HG03469 (cell line): Measurements from ENCODE around the gene ULK4.
"Not testable (repeated sequence)": the region's sequence is repeated elsewhere in the genome, so short reads cannot be mapped to it uniquely, and the experiment has no call there.

Source experiments
- ATAC-seq: cut with Tn5 transposase; IDR thresholded peaks from one replicate; pipeline ENCODE4 v1.9.1; 2021; ENCODE audit warnings: mild to moderate bottlenecking, moderate library complexity, moderate number of reproducible peaks; ENCODE audit not compliant: unreplicated experiment

Gene ULK4

DNA sequence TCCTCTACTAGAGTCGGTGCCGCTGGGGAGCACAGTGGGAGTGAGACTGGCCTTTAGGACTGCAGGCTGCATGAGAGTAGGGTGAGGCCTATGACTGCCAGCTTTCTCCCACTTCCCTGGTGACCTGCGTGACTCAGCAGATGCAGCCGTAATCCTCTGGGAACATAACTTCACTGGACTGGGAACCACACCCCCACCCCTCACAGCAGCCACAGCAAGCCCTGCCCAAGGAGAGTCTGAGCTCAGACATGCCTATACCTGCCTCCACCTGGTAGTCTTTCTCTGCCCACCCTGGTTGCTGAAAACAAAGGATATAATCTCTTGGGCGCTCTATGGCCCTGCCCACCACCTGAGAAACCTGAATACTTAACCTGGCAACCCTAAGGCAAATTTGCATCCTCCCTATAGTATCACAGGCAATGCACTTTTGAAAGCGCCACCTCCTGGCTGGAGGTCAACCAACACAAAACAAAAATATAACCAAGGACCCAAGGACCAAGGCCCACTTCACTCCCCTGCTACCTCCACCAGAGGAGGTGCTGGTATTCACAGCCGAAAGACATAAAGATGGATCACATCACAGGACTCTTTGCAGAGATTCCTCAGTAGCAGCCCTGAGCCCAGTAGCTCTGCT lies 453.7 kb downstream of the ULK4 start:
- no peak for ATAC-seq

DNA sequence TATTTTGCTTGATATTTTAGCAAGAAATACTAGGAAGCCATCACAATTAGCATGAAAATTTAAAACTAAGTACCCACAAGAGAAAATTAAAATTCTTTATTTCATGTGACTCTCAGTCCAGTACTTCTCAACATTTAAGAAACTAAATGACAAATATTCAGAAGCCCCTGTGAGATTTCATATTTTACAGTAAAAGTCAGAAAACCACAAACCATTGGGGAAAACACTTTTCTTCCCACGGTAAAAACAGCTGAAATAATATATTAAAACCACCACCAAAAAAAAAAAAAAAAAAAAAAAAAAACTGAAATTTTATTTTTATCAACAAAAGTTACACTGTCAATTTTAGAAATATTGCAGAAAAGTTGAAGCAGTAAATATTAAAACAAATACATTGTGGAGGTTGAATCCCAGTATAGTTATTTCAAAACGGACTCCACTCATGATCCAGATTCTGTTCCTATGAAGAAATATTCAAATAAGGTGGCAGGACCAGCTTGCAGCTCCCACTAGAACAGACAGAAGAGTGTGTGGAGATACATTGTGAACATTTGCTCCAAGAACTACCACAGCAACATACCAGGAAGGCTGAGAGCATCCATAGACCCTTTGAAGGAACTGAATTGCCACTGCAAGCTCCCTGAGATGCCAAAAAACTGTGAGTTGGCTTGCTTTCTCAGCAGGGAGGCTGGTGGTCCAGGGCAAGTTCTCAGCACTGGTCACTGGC lies 454.4 kb downstream of the ULK4 start:
- ATAC-seq, result no peak

DNA sequence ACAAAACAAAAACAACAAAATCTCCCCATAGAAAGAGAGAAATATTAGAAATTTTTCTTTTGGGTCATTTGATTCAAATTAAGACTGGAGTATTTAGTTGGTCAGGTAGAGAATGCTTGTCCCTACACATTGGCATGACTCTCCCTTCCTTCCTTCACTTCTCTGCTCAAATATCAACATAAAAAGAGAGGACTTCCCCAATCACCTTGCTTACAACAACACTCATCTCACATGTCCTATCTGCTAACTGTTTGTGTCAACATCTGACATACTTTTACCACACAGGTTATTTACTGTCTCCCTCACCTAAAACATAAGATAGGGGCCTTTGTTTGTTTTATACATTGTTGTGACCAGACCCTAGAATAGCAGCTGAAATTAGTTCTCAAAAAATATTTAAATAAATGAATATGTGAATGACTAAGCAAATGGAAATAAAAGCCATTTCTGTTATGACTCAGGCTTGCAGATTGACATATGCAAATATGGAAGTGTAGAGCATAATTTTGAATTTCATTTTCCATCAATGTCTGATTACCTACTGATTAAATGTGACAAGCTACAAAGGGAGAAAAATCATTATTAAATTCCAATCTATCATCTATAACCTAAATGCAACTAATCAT lies 457.8 kb downstream of the ULK4 start:
- ATAC-seq, result no peak

DNA sequence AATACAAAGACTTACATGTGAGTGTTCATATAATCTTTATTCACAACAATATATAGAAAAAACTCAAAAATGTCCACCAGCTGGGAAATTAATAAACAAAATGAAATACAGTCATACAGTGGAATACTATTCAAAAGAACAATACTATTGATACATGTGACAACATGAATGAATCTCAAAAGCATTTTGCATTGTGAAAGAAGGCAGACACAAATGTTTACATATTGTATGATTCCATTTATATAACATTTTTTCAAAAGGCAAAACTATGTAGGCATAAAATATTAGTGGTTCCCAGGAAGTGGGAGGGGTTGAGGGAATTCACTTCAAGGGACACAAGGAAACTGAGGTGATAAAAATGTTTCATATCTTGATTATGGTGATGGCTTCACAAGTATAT lies 459.4 kb downstream of the ULK4 start:
- ATAC-seq, result no peak

DNA sequence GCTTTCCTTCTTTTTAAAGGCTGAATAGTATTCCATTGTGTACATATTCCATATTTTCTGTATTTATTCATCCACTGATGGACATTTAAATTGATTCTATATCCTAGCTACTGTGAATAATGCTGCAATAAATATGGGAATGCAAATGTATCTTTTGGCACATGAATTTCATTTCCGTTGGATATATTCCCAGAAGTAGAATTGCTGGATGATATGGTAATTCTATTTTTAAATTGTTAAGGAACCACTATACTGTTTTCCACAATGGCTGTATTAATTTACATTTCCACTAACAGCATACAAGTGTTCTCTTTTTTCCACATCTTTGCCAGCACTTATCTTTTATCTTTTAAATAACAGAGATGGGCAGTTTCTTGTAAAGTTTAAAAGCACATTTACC lies 459.9 kb downstream of the ULK4 start:
- ATAC-seq, result no peak

DNA sequence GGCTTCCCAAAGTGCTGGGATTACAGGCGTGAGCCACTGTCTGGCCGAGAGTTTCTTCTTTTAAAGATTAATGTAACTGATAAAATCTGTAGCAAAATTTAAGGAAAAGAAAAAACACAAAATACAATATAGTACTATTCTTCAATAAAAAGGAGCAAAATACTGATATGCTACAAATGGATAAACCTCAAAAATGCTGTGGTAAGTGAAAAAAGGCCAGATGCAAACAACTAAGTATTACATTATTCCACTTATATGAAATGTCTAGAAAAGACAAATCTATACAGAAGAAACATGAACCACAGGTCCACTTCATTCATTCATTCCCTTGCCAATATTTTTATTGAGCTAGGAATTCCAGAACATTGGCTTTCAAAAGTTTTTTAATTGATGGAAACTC lies 463.1 kb downstream of the ULK4 start:
- ATAC-seq, result no peak

DNA sequence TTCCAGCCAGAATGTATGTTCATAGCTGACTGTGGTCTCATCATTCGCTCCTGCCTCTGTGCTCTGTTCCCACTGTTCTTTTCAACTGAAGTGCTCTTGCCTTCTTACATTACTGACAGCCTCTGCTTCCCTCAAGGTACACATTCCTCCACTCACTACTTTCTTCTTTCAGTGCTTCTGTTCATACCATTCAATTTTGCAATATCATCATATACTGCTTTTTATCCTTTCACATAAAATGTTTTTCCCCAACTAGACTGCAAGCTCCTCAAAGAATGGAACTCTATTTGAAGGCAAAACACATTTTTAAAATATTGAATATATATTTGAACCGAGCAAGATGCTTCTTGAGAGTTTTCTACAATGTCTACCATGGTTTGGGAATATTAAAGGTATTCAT lies 471.5 kb downstream of the ULK4 start:
- ATAC-seq, result no peak

DNA sequence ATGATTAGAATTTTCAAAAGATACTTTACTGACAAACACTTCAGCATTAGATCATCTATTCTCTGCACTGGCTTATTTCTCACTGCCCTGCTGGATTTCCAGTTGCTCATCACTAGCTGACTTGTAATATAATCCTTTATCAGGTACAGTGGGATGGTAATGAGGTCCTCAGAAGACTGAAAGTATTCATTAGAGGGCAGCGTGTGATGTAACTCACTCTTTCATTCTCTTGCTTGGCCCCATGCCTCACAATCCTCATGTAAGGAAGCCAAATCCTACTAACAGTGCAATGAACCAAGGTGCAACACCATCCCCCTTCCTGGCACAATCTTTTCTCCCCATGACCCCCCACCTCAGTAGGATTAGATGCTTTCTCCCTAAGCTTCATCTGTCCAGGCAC lies 472.7 kb downstream of the ULK4 start:
- no peak for ATAC-seq

DNA sequence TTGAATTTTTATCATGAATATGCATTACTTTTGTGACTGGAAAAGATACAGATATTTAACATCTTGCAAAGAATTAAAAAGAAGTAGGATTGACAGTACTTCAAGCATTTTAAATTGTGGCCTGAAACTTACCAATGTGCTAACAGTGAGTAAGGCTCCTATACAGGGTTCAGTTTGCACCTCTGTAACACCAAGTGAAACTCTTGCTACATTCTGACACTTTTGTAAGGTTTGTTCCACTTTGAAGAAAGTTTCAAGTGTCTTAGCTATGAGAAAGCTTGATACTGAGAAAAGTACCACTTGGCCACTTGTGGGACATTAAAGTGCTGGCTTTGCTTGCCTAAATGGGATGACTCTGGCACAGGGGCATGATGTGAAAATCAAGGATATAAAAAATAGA lies 473.4 kb downstream of the ULK4 start:
- ATAC-seq, result no peak

DNA sequence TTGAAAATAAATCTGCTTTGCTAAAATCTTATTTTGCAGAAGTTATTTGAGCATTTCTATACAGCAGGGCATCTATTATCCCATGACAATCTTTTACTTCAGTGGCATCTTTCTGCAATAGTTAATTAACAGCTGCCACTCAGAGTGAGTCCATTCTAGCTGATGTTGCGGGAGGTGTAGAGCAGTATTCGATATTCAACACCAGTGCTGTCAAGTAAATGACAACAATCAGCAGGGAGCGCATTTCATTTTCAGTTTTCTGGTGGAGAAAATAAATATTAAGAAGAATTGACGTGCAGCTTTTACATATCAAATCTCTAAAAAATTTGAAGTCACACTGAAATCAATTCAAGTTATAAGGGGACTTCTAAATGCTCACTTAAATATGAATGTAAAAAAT lies 476.4 kb downstream of the ULK4 start:
- ATAC-seq, result no peak

DNA sequence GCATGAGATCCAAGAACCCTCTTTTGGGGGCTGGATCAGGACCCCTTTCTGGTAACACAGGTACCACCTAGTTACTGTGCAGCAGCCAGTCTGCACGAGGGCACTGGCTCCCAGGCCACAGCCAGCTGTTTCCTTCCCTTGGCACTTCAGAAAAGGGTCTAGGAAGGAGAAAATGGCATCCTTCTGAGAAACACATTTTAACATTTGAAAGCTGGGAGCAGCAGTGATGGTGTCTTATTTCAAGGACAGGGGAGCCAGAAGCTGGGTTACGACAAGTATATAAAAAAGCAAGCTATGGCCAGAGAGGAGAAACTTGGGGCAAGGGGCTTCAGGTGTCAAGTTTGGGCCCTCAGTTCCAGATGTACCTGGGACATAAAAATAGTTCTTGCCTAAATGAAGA lies 479.8 kb downstream of the ULK4 start:
- ATAC-seq, result no peak

DNA sequence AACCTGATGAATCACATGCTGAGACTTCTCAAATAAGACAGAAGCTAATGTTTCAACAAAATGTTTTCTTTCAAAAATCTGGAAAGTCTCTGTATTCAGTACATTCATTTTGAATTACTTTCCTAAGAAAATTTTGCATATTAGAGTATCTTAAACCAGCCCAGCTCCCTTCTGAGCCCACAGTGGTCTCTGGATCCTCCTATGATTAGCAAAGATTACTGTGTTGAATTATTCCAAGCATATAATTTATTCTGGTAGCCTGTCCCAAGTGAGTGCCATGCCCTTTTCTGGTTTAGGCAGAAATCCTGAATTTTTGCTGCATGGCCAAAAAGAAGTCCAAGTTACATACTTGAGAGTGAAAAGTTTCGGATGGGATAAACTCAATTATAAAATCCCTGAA lies 483.6 kb downstream of the ULK4 start:
- no peak for ATAC-seq

DNA sequence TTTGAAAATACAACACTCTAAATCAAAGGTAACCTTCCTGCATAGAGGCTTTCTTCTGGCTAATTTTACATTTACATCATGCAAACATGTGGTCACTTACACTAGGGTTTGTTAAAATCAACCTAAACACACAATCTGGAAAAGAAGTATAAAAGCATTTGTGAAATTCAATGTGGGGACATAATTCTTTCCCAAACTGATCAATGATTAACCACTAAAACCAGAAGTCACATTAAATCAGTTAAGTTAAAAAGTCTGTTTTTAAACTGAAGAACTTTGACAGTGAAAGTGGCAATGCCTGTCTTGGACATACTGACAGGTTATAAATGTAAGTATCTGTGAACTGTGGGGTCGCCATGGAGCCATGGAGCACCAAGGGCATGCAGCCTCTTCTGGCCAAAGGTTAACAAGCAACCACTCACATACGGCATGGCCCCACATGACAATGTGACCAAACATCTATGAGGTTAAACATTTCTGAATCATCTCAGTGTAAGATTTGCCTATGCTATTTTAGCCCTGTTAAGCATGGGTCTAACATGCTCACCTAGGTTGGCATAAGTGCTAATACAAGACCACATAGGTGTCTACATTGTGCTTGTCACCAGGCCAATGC lies 484.4 kb downstream of the ULK4 start:
- ATAC-seq, result no peak

DNA sequence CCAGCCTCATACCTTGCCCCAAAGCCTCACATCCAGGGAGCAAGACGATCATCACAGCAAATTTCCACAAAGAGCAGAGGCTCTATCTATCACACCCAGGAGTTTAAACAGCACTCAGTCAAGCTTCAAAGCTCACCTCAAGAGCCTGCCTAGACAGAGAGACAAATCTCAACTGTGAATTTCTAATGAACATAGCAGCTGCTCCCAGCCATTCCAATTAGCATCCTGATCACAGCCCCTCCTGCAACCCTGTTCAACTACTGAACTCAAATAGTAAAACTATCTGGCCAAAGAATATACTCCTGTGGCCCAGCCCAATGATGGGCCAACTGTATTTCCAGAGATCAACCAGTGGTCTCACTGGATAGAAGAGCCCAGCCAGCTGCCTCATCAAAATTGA lies 492.8 kb downstream of the ULK4 start:
- ATAC-seq, result no peak

DNA sequence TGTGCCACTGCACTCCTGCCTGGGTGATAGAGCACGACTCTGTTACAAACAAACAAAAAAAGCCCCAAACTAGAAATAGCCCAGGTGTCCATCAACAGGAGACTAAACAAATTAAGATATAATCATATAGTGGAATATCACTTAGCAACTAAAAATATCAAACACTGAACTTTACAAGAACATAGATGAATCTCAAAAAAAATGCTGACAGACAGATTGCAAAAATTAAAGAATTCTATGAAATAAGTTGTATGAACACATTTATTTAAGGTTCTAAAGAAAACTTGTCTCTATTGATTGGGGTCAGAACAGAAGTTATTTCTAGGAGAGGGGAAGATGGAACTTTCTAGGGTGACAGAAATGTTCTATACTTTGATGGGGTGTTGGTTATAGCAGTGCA lies 494.4 kb downstream of the ULK4 start:
- no peak for ATAC-seq

DNA sequence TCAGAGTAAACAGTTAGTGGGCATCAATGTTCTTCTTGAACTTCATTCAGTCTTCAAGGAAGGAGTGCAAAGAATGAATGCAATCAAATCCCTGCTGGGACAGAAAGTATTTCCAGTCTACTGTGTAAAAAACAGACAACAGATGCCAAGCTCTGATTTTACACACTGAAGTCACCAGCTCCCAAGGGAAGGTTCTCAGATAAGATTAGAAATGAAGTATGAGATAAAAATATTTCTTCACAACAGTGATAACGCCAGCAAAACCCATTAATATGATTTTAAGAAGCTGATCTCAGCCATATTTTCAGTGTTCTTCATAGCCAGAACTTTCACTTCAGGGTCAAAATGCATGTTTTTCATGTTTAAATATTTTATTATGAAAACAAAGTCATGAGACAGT lies 497.0 kb downstream of the ULK4 start:
- no peak for ATAC-seq

DNA sequence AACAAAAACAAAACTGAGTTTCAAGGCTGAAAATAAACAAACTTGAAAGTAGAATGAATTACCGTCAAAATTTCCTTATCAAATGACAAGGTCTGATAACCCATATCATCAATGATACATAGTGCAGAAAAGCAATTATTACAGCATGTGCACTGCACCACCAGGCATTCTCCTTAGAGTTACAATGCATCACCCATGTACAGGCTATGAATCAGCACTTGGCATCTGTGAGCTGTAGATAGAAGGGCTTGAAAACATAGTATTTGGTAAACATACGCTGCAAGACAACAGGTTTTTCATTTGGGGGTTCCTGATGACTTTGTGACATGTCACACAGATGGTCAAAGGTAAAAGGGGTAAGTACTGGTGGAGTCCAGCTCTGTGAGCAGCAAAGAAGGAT lies 497.5 kb downstream of the ULK4 start:
- no peak for ATAC-seq

DNA sequence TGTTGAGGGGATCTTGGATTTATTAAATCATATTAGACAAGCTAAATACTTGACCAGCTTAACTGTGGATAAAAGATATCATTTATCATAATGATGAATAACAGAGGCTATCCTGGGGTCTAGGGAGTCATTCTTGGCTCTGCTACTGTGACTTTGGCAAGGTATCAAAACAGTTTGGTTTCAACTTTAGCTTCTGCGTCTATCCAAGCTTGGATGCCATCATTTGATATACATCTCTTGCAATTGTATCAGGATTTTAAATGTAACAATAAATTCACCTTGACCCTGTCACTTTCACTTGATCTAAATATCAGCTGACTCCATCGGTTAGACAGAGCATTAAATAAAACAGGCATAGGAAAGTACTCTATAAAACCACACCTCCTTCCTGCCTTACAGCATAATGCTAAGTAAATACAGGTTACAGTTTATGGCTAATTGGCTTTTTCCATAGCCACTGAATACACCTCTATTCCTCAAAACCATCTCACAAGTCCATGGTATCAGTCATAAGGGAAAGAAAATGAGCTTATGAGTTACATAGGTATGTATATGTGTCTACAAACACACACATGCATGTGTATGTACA lies 499.7 kb downstream of the ULK4 start:
- no peak for ATAC-seq

DNA sequence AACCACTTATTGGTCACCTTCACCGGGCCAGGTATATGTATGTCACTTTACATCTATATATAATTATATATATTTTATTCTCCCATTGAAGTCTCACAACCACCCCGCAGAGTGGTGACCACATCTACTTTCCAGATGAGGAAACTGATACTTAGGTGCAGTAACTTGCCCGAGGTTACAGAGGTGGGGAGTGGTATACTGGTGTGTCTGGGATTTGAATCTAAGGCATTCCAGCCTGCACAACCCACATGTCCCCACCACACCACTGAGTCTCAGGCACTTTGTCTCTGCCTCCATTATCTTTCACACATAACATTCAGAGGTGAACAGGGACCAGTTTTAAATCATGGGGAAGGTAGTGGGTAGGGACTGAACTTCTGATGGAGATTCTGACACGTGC lies 501.2 kb downstream of the ULK4 start:
- ATAC-seq, result no peak

DNA sequence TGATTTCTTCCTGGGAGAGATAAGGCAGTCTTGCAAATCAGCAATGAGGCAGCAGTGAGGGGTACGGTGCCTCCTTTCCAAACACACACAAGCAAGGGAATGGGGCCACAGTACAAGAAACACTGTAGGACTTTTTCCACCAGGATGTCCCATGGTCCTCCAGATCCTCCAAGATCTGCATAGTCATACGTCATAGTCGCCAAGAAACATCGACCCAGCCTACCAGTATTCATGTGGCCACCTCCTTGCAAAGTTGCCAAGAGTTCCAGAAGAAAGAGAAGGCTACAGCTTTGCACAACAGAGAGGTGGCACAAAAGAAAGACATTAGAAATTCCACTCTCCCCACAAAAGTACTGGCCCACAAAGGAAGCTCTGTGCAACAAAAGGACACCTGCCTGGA lies 504.7 kb downstream of the ULK4 start:
- no peak for ATAC-seq

DNA sequence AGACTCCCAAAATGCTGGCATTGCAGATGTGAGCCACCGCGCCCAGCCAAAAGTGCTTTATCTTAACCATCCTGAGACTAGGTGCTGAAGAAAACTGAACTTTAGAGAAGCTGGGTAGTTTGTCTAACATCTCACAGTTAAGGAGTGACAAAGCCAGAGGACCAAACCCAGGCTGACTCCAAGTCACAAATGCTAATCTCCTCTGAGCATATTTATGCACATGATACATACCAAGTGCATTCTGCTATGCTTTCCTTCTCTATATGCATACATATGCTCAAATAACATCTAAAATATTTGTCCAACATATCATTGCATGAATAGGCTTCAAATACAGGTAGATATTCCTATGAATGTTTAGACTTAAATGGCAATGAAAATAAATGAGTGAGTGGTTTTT lies 505.7 kb downstream of the ULK4 start:
- ATAC-seq, result no peak

DNA sequence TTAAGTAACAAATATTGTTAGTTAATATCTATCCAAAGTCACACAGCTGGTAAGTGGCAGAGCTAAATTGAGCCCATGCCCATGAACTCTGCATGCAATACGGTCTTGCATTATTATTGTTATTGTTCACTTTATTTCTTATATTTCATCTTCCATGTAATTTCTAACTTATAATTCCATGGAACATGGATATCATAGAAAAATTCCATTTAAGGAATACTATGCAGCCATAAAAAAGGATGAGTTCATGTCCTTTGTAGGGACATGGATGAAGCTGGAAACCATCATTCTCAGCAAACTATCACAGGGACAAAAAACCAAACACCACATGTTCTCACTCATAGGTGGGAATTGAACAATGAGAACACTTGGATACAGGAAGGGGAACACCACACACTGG lies 508.3 kb downstream of the ULK4 start:
- not testable (repeated sequence) for ATAC-seq
